IMR-90 (cell line): ENCODE data around the gene CHRM3. TPM values are rescaled to one million over a fixed set of nuclear protein-coding genes. Genes with fewer than 3 reads are reported as not detected.

ENCODE experiments used
- ATAC-seq: fragments of 200-7000 bp; cut with Tn5 transposase; 2 replicates; pipeline ENCODE4 v1.9.1; 2020; ENCODE audit warnings: low read depth, mild to moderate bottlenecking, moderate library complexity
- BruUV-seq: library from RNA; stranded (reverse); fragments of 400-500 nt; replicated peaks from 2 replicates; lab custom pipeline; 2021; lab: Mats Ljungman, UMichigan
- CTCF ChIA-PET: fragments of 300-600 bp; formaldehyde crosslinking; extraction: SDS; loops from one replicate; lab custom pipeline; 2021; ENCODE audit warnings: antibody characterized with exemption; lab: Yijun Ruan, JAX
- POLR2A ChIA-PET: fragments of 300-600 bp; sonication (Branson Sonifier 250); formaldehyde crosslinking; loops from one replicate; lab custom pipeline; 2022; ENCODE audit warnings: antibody characterized with exemption; ENCODE audit not compliant: unreplicated experiment; lab: Charles Lee
- DNase-seq: peaks from one replicate; pipeline ENCODE4 v3.0.0; 2013
- H2AFZ ChIP-seq: replicated peaks from 2 replicates; pipeline ENCODE3; 2013; ENCODE audit warnings: low read length, mild to moderate bottlenecking; ENCODE audit not compliant: poor library complexity
- H2AK5ac ChIP-seq: 2 replicates; pipeline ENCODE4 v1.6.1; 2013; ENCODE audit warnings: low read depth, low read length, inconsistent platforms
- H2AK9ac ChIP-seq: replicated peaks from 2 replicates; pipeline ENCODE3; 2013; ENCODE audit warnings: mild to moderate bottlenecking, low read depth, low read length, moderate library complexity; ENCODE audit not compliant: poor library complexity
- H2BK120ac ChIP-seq: 2 replicates; pipeline ENCODE4 v1.6.1; 2013; ENCODE audit warnings: low read depth, low read length, inconsistent platforms
- H2BK15ac ChIP-seq: 3 replicates; pipeline ENCODE4 v1.6.1; 2013; ENCODE audit warnings: low read depth, low read length, inconsistent platforms
- H2BK20ac ChIP-seq: 2 replicates; pipeline ENCODE4 v1.6.1; 2013; ENCODE audit warnings: low read depth, mild to moderate bottlenecking, inconsistent platforms, low read length, moderate library complexity
- H2BK5ac ChIP-seq: 2 replicates; pipeline ENCODE4 v1.6.1; 2013; ENCODE audit warnings: mild to moderate bottlenecking, low read depth, low read length, inconsistent platforms; ENCODE audit not compliant: poor library complexity, severe bottlenecking
- H3K14ac ChIP-seq: replicated peaks from 2 replicates; pipeline ENCODE4 v1.6.1; 2013; ENCODE audit warnings: low read depth, low read length, inconsistent platforms
- H3K18ac ChIP-seq: 2 replicates; pipeline ENCODE4 v1.6.1; 2013; ENCODE audit warnings: low read depth, low read length, control low read depth
- H3K23ac ChIP-seq: 2 replicates; pipeline ENCODE4 v1.6.1; 2013; ENCODE audit warnings: low read depth, low read length, inconsistent platforms
- H3K27ac ChIP-seq: 2 replicates; pipeline ENCODE4 v1.5.1; 2013; ENCODE audit warnings: mild to moderate bottlenecking, control low read depth, low read length; ENCODE audit not compliant: insufficient read depth
- H3K27me3 ChIP-seq: 2 replicates; pipeline ENCODE4 v1.6.1; 2013; ENCODE audit warnings: low read length; ENCODE audit not compliant: control insufficient read depth, insufficient read depth
- H3K36me3 ChIP-seq: 2 replicates; pipeline ENCODE4 v1.6.1; 2013; ENCODE audit warnings: low read length, mixed read lengths; ENCODE audit not compliant: control insufficient read depth, insufficient read depth
- H3K4ac ChIP-seq: 2 replicates; pipeline ENCODE4 v1.6.1; 2013; ENCODE audit warnings: low read depth, low read length, inconsistent platforms
- H3K4me1 ChIP-seq: 2 replicates; pipeline ENCODE4 v1.6.1; 2013; ENCODE audit warnings: low read length, mixed read lengths; ENCODE audit not compliant: control insufficient read depth, insufficient read depth
- H3K4me2 ChIP-seq: 2 replicates; pipeline ENCODE4 v1.6.1; 2013; ENCODE audit warnings: low read depth, mild to moderate bottlenecking, control low read depth, low read length, moderate library complexity
- H3K4me3 ChIP-seq: 2 replicates; pipeline ENCODE4 v1.5.1; 2013; ENCODE audit warnings: low read depth, mild to moderate bottlenecking, control low read depth, low read length, moderate library complexity; ENCODE audit not compliant: insufficient read depth
- H3K56ac ChIP-seq: 2 replicates; pipeline ENCODE4 v1.6.1; 2013; ENCODE audit warnings: low read length, inconsistent platforms; ENCODE audit not compliant: insufficient read depth; ENCODE audit errors: extremely low read depth
- H3K79me1 ChIP-seq, 2 experiments: 2 replicates each; pipeline ENCODE4 v1.6.1; 2013; ENCODE audit warnings: low read length in 2 of 2, inconsistent platforms in 1 of 2, low read depth in 1 of 2
- H3K9ac ChIP-seq: 2 replicates; pipeline ENCODE4 v1.6.1; 2013; ENCODE audit warnings: low read depth, low read length, control low read depth
- H3K9me1 ChIP-seq: 2 replicates; pipeline ENCODE4 v1.6.1; 2013; ENCODE audit warnings: low read length, inconsistent platforms; ENCODE audit not compliant: insufficient read depth
- H3K9me3 ChIP-seq: 2 replicates; pipeline ENCODE4 v1.6.1; 2013; ENCODE audit warnings: low read length; ENCODE audit not compliant: control insufficient read depth, insufficient read depth
- H4K20me1 ChIP-seq: 2 replicates; pipeline ENCODE4 v1.6.1; 2013; ENCODE audit warnings: low read length, inconsistent platforms; ENCODE audit not compliant: insufficient read depth
- H4K5ac ChIP-seq: 2 replicates; pipeline ENCODE4 v1.6.1; 2013; ENCODE audit warnings: mild to moderate bottlenecking, low read depth, low read length, control low read depth
- H4K8ac ChIP-seq, 2 experiments: 2 replicates each; pipeline ENCODE4 v1.6.1; 2013; ENCODE audit warnings: low read depth in 2 of 2, low read length in 2 of 2, control low read depth in 1 of 2, inconsistent platforms in 1 of 2
- H4K91ac ChIP-seq: 2 replicates; pipeline ENCODE4 v1.6.1; 2013; ENCODE audit warnings: low read depth, low read length, inconsistent platforms; ENCODE audit not compliant: insufficient read depth
- BHLHE40 ChIP-seq: fragments of 150-350 bp; IDR thresholded peaks from 2 replicates; pipeline ENCODE4 v1.6.1; 2016; ENCODE audit warnings: mild to moderate bottlenecking, low read depth, low read length
- CEBPB ChIP-seq: IDR thresholded peaks from 2 replicates; pipeline ENCODE4 v1.6.1; 2012; ENCODE audit warnings: low read depth, low read length, improper control_type of control experiment
- CHD1 ChIP-seq: IDR thresholded peaks from 2 replicates; pipeline ENCODE4 v1.6.1; 2012; ENCODE audit warnings: low read depth, low read length, improper control_type of control experiment
- CTCF ChIP-seq: conservative IDR thresholded peaks from 2 replicates; pipeline ENCODE4 v1.5.1; 2012; ENCODE audit warnings: mild to moderate bottlenecking, low read depth, low read length, improper control_type of control experiment
- FOS ChIP-seq: fragments of 150-350 bp; IDR thresholded peaks from 2 replicates; pipeline ENCODE4 v1.6.1; 2016; ENCODE audit warnings: low read depth, low read length
- MAFK ChIP-seq: IDR thresholded peaks from 2 replicates; pipeline ENCODE4 v1.6.1; 2012; ENCODE audit warnings: low read depth, low read length, improper control_type of control experiment
- MAZ ChIP-seq: IDR thresholded peaks from 2 replicates; pipeline ENCODE4 v1.6.1; 2012; ENCODE audit warnings: low read depth, mild to moderate bottlenecking, low read length, improper control_type of control experiment, moderate library complexity, borderline replicate concordance
- MXI1 ChIP-seq: IDR thresholded peaks from 2 replicates; pipeline ENCODE4 v1.6.1; 2012; ENCODE audit warnings: low read depth, mild to moderate bottlenecking, low read length, moderate library complexity, borderline replicate concordance
- NFE2L2 ChIP-seq: fragments of 150-350 bp; IDR thresholded peaks from 2 replicates; pipeline ENCODE4 v1.6.1; 2016; ENCODE audit warnings: low read depth, mild to moderate bottlenecking, low read length
- POLR2A ChIP-seq: IDR thresholded peaks from 2 replicates; pipeline ENCODE4 v1.6.1; 2012; ENCODE audit warnings: mild to moderate bottlenecking, low read depth, low read length
- RAD21 ChIP-seq: IDR thresholded peaks from 2 replicates; pipeline ENCODE4 v1.6.1; 2012; ENCODE audit warnings: low read length, improper control_type of control experiment
- RCOR1 ChIP-seq: IDR thresholded peaks from 2 replicates; pipeline ENCODE4 v1.6.1; 2012; ENCODE audit warnings: mild to moderate bottlenecking, low read length, improper control_type of control experiment; ENCODE audit not compliant: insufficient replicate concordance
- RFX5 ChIP-seq: IDR thresholded peaks from 2 replicates; pipeline ENCODE4 v1.8.0; 2012; ENCODE audit warnings: low read depth, mild to moderate bottlenecking, low read length, moderate library complexity
- SMC3 ChIP-seq: fragments of 150-350 bp; IDR thresholded peaks from 2 replicates; pipeline ENCODE4 v1.6.1; 2016; ENCODE audit warnings: low read depth, mild to moderate bottlenecking, antibody characterized with exemption, low read length, moderate library complexity
- WGBS, 2 experiments: methylation state at CpG; one replicate each; pipeline versions ENCODE4 v1.1.5 to v1.1.7; 2013; ENCODE audit warnings: missing lambda C conversion rate in 2 of 2; ENCODE audit not compliant: insufficient read length in 1 of 2; ENCODE audit errors: extremely low coverage in 2 of 2; 5-methylcytosine and 5-hydroxymethylcytosine counted together
- dilution Hi-C: fragments of 300-500 bp; cut with HindIII; formaldehyde crosslinking; loops from one replicate; pipeline ENCODE4 v1.14.3; 2018; ENCODE audit warnings: low sequenced_read_pairs; ENCODE audit not compliant: unreplicated experiment
- in situ Hi-C: fragments of 300-500 bp; cut with MboI; formaldehyde crosslinking; loops from 3 replicates; pipeline ENCODE4 v1.14.3; 2019; ENCODE audit warnings: low sequenced_read_pairs, inconsistent platforms, mixed read lengths
- intact Hi-C: fragments of 100-400 bp; cut with micrococcal nuclease; formaldehyde crosslinking; loops from 2 replicates; pipeline ENCODE4 v1.10.0; 2022
- polyA plus RNA-seq, 3 experiments: library from polyadenylated mRNA; depleted of rRNA; stranded (reverse); fragments of >200 nt; gene quantifications; 2 replicates each; pipeline ENCODE4 v1.2.3, GENCODE V29; 2012; ENCODE audit warnings: low replicate concordance in 1 of 3
- total RNA-seq: library from RNA; depleted of rRNA; stranded (reverse); fragments of >200 nt; gene quantifications from 2 replicates; pipeline ENCODE4 v1.2.3, GENCODE V29; 2012
- TF ChIP-seq, protein P1 (sequence below): fragments of 150-350 bp; IDR thresholded peaks from 2 replicates; pipeline ENCODE4 v1.6.1; 2017; ENCODE audit warnings: mild to moderate bottlenecking, antibody characterized with exemption, low read length, low read depth
- TF ChIP-seq, protein P2 (sequence below): fragments of 150-350 bp; IDR thresholded peaks from 2 replicates; pipeline ENCODE4 v1.6.1; 2016; ENCODE audit warnings: low read depth, mild to moderate bottlenecking, low read length, moderate library complexity, borderline replicate concordance

The CHRM3 gene
- total and polyA plus RNA-seq, 2 of the 4 experiments (the other 2 are of a cell fraction), result not detected

- Histone ChIP-seq H2BK20ac (no peak overlapping the region), H2BK5ac (no peak overlapping the region), H3K9ac (no peak overlapping the region), H3K4me1 (no peaks in the 10 kb centered on the region), H2BK15ac (no peak overlapping the region), H3K27ac (no peak overlapping the region), H4K91ac (no peak overlapping the region), H3K4me3 (no peak overlapping the region), H3K4me2 (no peak overlapping the region), H3K23ac (no peak overlapping the region), H3K9me3 (peaks cover 7% of the 10 kb centered on the region), H3K14ac (no peak overlapping the region), H3K9me1 (no peaks in the 10 kb centered on the region), H3K18ac (no peak overlapping the region), H2BK120ac (no peak overlapping the region), H2AFZ (no peak overlapping the region), H2AK5ac (no peak overlapping the region), H3K27me3 (no peaks in the 10 kb centered on the region), H3K36me3 (no peaks in the 10 kb centered on the region), H4K20me1 (no peaks in the 10 kb centered on the region), H4K5ac (no peak overlapping the region), H3K56ac (no peak overlapping the region), H2AK9ac (no peak overlapping the region), H4K8ac (no peak overlapping the region), H3K79me1 (no peaks in the 10 kb centered on the region), H3K4ac (no peak overlapping the region)
- WGBS, 2 experiments, result no CpG with 5 or more reads among the region's 2 CpGs
- CTCF ChIA-PET, result no interaction called here
- dilution Hi-C loops (no loop called here), intact Hi-C loops (no loop called here), in situ Hi-C loops (no loop called here)
- BruUV-seq, result no TSS peak
- POLR2A ChIA-PET, result no interaction called here
- TF ChIP-seq POLR2A, result no peak
- TF ChIP-seq MAZ, result no peak
- TF ChIP-seq, protein P1, sequence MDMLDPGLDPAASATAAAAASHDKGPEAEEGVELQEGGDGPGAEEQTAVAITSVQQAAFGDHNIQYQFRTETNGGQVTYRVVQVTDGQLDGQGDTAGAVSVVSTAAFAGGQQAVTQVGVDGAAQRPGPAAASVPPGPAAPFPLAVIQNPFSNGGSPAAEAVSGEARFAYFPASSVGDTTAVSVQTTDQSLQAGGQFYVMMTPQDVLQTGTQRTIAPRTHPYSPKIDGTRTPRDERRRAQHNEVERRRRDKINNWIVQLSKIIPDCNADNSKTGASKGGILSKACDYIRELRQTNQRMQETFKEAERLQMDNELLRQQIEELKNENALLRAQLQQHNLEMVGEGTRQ, result no peak
- TF ChIP-seq CTCF, result no peak
- no peak for TF ChIP-seq FOS
- TF ChIP-seq RFX5, result no peak
- TF ChIP-seq MAFK, result no peak
- no peak for TF ChIP-seq CHD1
- TF ChIP-seq RAD21, result no peak
- no peak for TF ChIP-seq NFE2L2
- TF ChIP-seq RCOR1, result no peak
- TF ChIP-seq BHLHE40, result no peak
- TF ChIP-seq MXI1, result no peak
- TF ChIP-seq CEBPB, result no peak
- TF ChIP-seq SMC3, result no peak
- TF ChIP-seq, protein P2, sequence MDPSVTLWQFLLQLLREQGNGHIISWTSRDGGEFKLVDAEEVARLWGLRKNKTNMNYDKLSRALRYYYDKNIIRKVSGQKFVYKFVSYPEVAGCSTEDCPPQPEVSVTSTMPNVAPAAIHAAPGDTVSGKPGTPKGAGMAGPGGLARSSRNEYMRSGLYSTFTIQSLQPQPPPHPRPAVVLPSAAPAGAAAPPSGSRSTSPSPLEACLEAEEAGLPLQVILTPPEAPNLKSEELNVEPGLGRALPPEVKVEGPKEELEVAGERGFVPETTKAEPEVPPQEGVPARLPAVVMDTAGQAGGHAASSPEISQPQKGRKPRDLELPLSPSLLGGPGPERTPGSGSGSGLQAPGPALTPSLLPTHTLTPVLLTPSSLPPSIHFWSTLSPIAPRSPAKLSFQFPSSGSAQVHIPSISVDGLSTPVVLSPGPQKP, result no peak
- ATAC-seq (no peak), DNase-seq (no peak)
Measured at GRCh38 chr1:239417221-239417620, 30.9 kb downstream of the CHRM3 start.
